T-cell (primary cell): ENCODE results near the gene DCK. TPM values are rescaled to one million over a fixed set of nuclear protein-coding genes. Genes with fewer than 3 reads are reported as not detected.
"Not testable (repeated sequence)": the region's sequence is repeated elsewhere in the genome, so short reads cannot be mapped to it uniquely, and the experiment has no call there.

Experiments used
- ATAC-seq, 4 experiments: fragments of 200-7000 bp in 3 of 4; fragments of 150-1000 bp in 1 of 4; cut with Tn5 transposase; replicated peaks in 1 of 4; 1 replicate in 3 of 4; 2 replicates in 1 of 4; pipeline ENCODE4 v1.10.0; 2021; ENCODE audit warnings: moderate library complexity in 3 of 4, mild to moderate bottlenecking in 2 of 4, moderate number of reproducible peaks in 1 of 4
- CTCF ChIA-PET, 2 donors: fragments of 300-600 bp; sonication (Branson Sonifier 250); formaldehyde crosslinking; loops; one replicate each; lab custom pipeline; 2022; ENCODE audit warnings: antibody characterized with exemption in 2 of 2; lab: Charles Lee
- POLR2A ChIA-PET, 2 donors: fragments of 300-600 bp; sonication (Branson Sonifier 250); formaldehyde crosslinking; loops; one replicate each; lab custom pipeline; 2022; ENCODE audit warnings: antibody characterized with exemption in 2 of 2; lab: Charles Lee
- DNase-seq, 35 experiments: peaks; one replicate each; pipeline versions ENCODE4 v3.0.0 to v3.0.0-alpha.2; 2013 to 2023
- H3K27ac ChIP-seq: one replicate; pipeline ENCODE4 v1.5.1; 2013; ENCODE audit warnings: low read length
- H3K27me3 ChIP-seq, 2 experiments: replicated peaks in 1 of 2; 1 replicate in 1 of 2; 2 replicates in 1 of 2; pipeline versions ENCODE4 v1.6.1 to v1.7.0; 2013; ENCODE audit warnings: low read length in 1 of 2, mixed read lengths in 1 of 2; ENCODE audit not compliant: control insufficient read depth in 2 of 2, insufficient read depth in 2 of 2; ENCODE audit errors: extremely low read depth in 1 of 2
- H3K36me3 ChIP-seq, 2 donors: 1 replicate in 1 of 2; 2 replicates in 1 of 2; pipeline versions ENCODE4 v1.6.1 to v1.7.0; 2013; ENCODE audit warnings: low read length in 1 of 2; ENCODE audit not compliant: control insufficient read depth in 2 of 2, insufficient read depth in 1 of 2; ENCODE audit errors: extremely low read depth in 1 of 2
- H3K4me1 ChIP-seq, 2 experiments: 1 replicate in 1 of 2; 2 replicates in 1 of 2; pipeline versions ENCODE4 v1.6.1 to v1.7.0; 2013; ENCODE audit warnings: low read length in 2 of 2, mixed read lengths in 1 of 2; ENCODE audit not compliant: insufficient read depth in 2 of 2, control insufficient read depth in 1 of 2; ENCODE audit errors: extremely low read depth in 1 of 2
- H3K4me3 ChIP-seq, 2 donors: 1 replicate in 1 of 2; 2 replicates in 1 of 2; pipeline versions ENCODE4 v1.5.1 to v1.7.0; 2013; ENCODE audit warnings: mild to moderate bottlenecking in 2 of 2, low read length in 1 of 2, moderate library complexity in 1 of 2; ENCODE audit not compliant: control insufficient read depth in 1 of 2; ENCODE audit errors: extremely low read depth in 1 of 2
- H3K9me3 ChIP-seq: 2 replicates; pipeline ENCODE4 v1.7.0; 2013
- H3K27ac Mint-ChIP-seq, 2 donors: one replicate each; pipeline ENCODE4 v1.8.0; 2020 to 2021; ENCODE audit warnings: mild to moderate bottlenecking in 2 of 2, mixed read lengths in 2 of 2
- H3K27me3 Mint-ChIP-seq, 2 donors: one replicate each; pipeline ENCODE4 v1.8.0; 2021 to 2022; ENCODE audit warnings: mixed read lengths in 2 of 2
- H3K36me3 Mint-ChIP-seq: one replicate; pipeline ENCODE4 v1.8.0; 2021; ENCODE audit warnings: mixed read lengths
- H3K4me1 Mint-ChIP-seq, 3 donors: one replicate each; pipeline ENCODE4 v1.8.0; 2020 to 2022; ENCODE audit warnings: mixed read lengths in 3 of 3, mild to moderate bottlenecking in 1 of 3
- H3K4me3 Mint-ChIP-seq, 3 donors: one replicate each; pipeline ENCODE4 v1.8.0; 2020 to 2022; ENCODE audit warnings: mild to moderate bottlenecking in 3 of 3, mixed read lengths in 3 of 3, moderate library complexity in 3 of 3
- H3K9me3 Mint-ChIP-seq, 3 donors: one replicate each; pipeline ENCODE4 v1.8.0; 2020 to 2022; ENCODE audit warnings: mixed read lengths in 3 of 3
- WGBS: methylation state at CpG from one replicate; pipeline ENCODE4 v1.1.5; 2013; ENCODE audit warnings: missing lambda C conversion rate; ENCODE audit not compliant: insufficient coverage; 5-methylcytosine and 5-hydroxymethylcytosine counted together
- total RNA-seq, 35 experiments: library from RNA in 6 of 35; stranded (reverse) in 6 of 35; fragments of 120-200 nt in 1 of 35; gene quantifications; one replicate each; pipeline versions ENCODE4 v1.2.1 to v1.2.4 and lab custom pipeline; 2013 to 2026

DCK gene
- total RNA-seq, 5 donors from 2014 or later (not counting 1 experiment from before 2014, with no cell fraction given): 25.9 to 50.7 (median 42.1) TPM

- POLR2A ChIA-PET: interaction anchor here (0.6 to 1.6 kb wide), 4 partner anchors 10 to 160 kb away, joined by 3 to 5 read pairs (median 4); no protein-coding TSS in a partner anchor
- H3K36me3 Mint-ChIP-seq: peaks cover 31% of the 10 kb centered on the region
- peak in 3 of 35 experiments; percentile 5 to 30 (median 13) for DNase-seq
Measured at GRCh38 chr4:70996018-70996360, 2.5 kb downstream of the DCK start.

GRCh38 chr4:70997036-70997435 is 3.6 kb downstream of the DCK start:
- no peaks in the 10 kb centered on the region for H3K27me3 ChIP-seq
- peak overlapping the region; percentile 31 for H3K27ac ChIP-seq
- H3K36me3 ChIP-seq: peaks cover 0 to 12% of the 10 kb centered on the region in 2 donors
- H3K27me3 Mint-ChIP-seq: no peaks in the 10 kb centered on the region
- DNase-seq: no peak
- peaks cover 26 to 27% of the 10 kb centered on the region in 2 experiments for H3K4me1 ChIP-seq
- H3K36me3 Mint-ChIP-seq: peaks cover 41% of the 10 kb centered on the region
- peak overlapping the region; percentile 95 to 97 for H3K27ac Mint-ChIP-seq
- H3K4me1 Mint-ChIP-seq: peaks cover 76 to 85% (median 83%) of the 10 kb centered on the region in 3 donors
- H3K9me3 ChIP-seq: no peaks in the 10 kb centered on the region
- H3K4me3 ChIP-seq: no peak overlapping the region
- CTCF ChIA-PET: interaction anchor here in 1 of 2 donors (0.9 to 2.6 kb wide), 4 partner anchors 9 to 26 kb away, joined by 3 to 42 read pairs (median 4); no protein-coding TSS in a partner anchor
- POLR2A ChIA-PET: interaction anchor here (0.6 to 1.6 kb wide), 4 partner anchors 10 to 284 kb away, joined by 3 to 6 read pairs (median 3); no protein-coding TSS in a partner anchor
- H3K4me3 Mint-ChIP-seq: peak overlapping the region; percentile 97 to 100 (median 97)
- peak in 1 of 4 experiments; percentile 40 for ATAC-seq
- H3K9me3 Mint-ChIP-seq: peaks cover 0 to 7% (median 2%) of the 10 kb centered on the region in 3 donors
- WGBS: no CpG with 5 or more reads among the region's 1 CpG

More at GRCh38 chr4:70996018-70996360, 2.5 kb downstream of the DCK start:
- CTCF ChIA-PET: interaction anchor here (0.6 to 2.8 kb wide), 6 partner anchors 11 to 410 kb away, joined by 3 to 42 read pairs (median 4); no protein-coding TSS in a partner anchor
- Mint-ChIP-seq H3K9me3 (no peaks in the 10 kb centered on the region), H3K27me3 (no peaks in the 10 kb centered on the region), H3K4me3 (peak overlapping the region; percentile 97 to 100 (median 97)), H3K4me1 (peaks cover 66 to 76% (median 73%) of the 10 kb centered on the region in 3 donors), H3K27ac (peak overlapping the region; percentile 95 to 97)
- Histone ChIP-seq H3K4me1 (peaks cover 26 to 27% of the 10 kb centered on the region in 2 experiments), H3K36me3 (peaks cover 0 to 12% of the 10 kb centered on the region in 2 donors), H3K4me3 (peak overlapping the region; percentile 35 to 93), H3K27ac (peak overlapping the region; percentile 71), H3K9me3 (no peaks in the 10 kb centered on the region), H3K27me3 (no peaks in the 10 kb centered on the region)
- peak in 1 of 4 experiments; percentile 19 for ATAC-seq
- 0% methylated on average over 1 of the region's 4 CpGs for WGBS

GRCh38 chr4:70997546-70997945 is 4.1 kb downstream of the DCK start:
- H3K36me3 ChIP-seq: peaks cover 0 to 12% of the 10 kb centered on the region in 2 donors
- POLR2A ChIA-PET: interaction anchor here (0.9 to 1.5 kb wide), 2 partner anchors 10 to 258 kb away, joined by 3 to 6 read pairs; no protein-coding TSS in a partner anchor
- H3K4me3 Mint-ChIP-seq: peak overlapping the region; percentile 97 to 100 (median 97)
- H3K27me3 ChIP-seq: no peaks in the 10 kb centered on the region
- CTCF ChIA-PET: interaction anchor here (0.9 to 2.6 kb wide), 4 partner anchors 9 to 25 kb away, joined by 3 to 42 read pairs (median 3); no protein-coding TSS in a partner anchor
- H3K4me1 ChIP-seq: peaks cover 26 to 27% of the 10 kb centered on the region in 2 experiments
- ATAC-seq (no peak), DNase-seq (no peak)
- H3K27ac ChIP-seq: peak overlapping the region; percentile 31
- H3K9me3 Mint-ChIP-seq: peaks cover 0 to 7% (median 4%) of the 10 kb centered on the region in 3 donors
- peaks cover 44% of the 10 kb centered on the region for H3K36me3 Mint-ChIP-seq
- WGBS: no CpG with 5 or more reads among the region's 2 CpGs
- H3K27me3 Mint-ChIP-seq: no peaks in the 10 kb centered on the region
- H3K27ac Mint-ChIP-seq: peak overlapping the region; percentile 95 to 97
- H3K9me3 ChIP-seq: no peaks in the 10 kb centered on the region
- H3K4me1 Mint-ChIP-seq: peaks cover 79 to 88% (median 86%) of the 10 kb centered on the region in 3 donors
- no peak overlapping the region for H3K4me3 ChIP-seq

DNA sequence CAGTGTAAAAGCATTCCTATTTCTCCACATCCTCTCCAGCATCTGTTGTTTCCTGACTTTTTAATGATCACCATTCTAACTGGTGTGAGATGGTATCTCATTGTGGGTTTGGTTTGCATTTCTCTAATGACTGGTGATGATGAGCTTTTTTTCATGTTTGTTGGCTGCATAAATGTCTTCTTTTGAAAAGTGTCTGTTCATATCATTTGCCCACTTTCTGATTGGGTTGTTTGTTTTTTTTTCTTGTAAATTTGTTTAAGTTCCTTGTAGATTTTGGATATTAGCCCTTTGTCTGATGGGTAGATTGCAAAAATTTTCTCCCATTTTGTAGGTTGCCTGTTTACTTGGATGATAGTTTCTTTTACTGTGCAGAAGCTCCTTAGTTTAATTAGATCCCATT is 6.2 kb downstream of the DCK start:
- DNase-seq, H3K27me3 Mint-ChIP-seq, H3K9me3 Mint-ChIP-seq, H3K27me3 ChIP-seq, POLR2A ChIA-PET, H3K27ac ChIP-seq, ATAC-seq, H3K9me3 ChIP-seq, H3K4me3 ChIP-seq: not testable (repeated sequence)
- Mint-ChIP-seq H3K36me3 (peaks cover 52% of the 10 kb centered on the region), H3K27ac (peak overlapping the region; percentile 25 to 91), H3K4me3 (peak overlapping the region in 2 of 3 donors; percentile 42 to 57), H3K4me1 (peaks cover 93 to 98% (median 96%) of the 10 kb centered on the region in 3 donors)
- Histone ChIP-seq H3K36me3 (peaks cover 0 to 12% of the 10 kb centered on the region in 2 donors), H3K4me1 (peaks cover 32 to 33% of the 10 kb centered on the region in 2 experiments)
- CTCF ChIA-PET: interaction anchor here (0.6 to 1.6 kb wide), 4 partner anchors 10 to 234 kb away, joined by 3 to 7 read pairs (median 3); no protein-coding TSS in a partner anchor

- H3K27ac ChIP-seq, H3K4me3 ChIP-seq, H3K9me3 Mint-ChIP-seq, DNase-seq, POLR2A ChIA-PET, H3K9me3 ChIP-seq, ATAC-seq, H3K27me3 ChIP-seq, CTCF ChIA-PET, H3K27me3 Mint-ChIP-seq: not testable (repeated sequence)
- Mint-ChIP-seq H3K4me3 (peak overlapping the region in 2 of 3 donors; percentile 13 to 57), H3K36me3 (peaks cover 52% of the 10 kb centered on the region), H3K4me1 (peaks cover 88 to 91% (median 90%) of the 10 kb centered on the region in 3 donors), H3K27ac (peak overlapping the region; percentile 90 to 91)
- H3K4me1 ChIP-seq: peaks cover 28 to 38% of the 10 kb centered on the region in 2 experiments
- peaks cover 0 to 12% of the 10 kb centered on the region in 2 donors for H3K36me3 ChIP-seq
- 100% methylated on average over 3 of the region's 4 CpGs for WGBS
Measured at GRCh38 chr4:71001363-71001762, 7.9 kb downstream of the DCK start.

DNA sequence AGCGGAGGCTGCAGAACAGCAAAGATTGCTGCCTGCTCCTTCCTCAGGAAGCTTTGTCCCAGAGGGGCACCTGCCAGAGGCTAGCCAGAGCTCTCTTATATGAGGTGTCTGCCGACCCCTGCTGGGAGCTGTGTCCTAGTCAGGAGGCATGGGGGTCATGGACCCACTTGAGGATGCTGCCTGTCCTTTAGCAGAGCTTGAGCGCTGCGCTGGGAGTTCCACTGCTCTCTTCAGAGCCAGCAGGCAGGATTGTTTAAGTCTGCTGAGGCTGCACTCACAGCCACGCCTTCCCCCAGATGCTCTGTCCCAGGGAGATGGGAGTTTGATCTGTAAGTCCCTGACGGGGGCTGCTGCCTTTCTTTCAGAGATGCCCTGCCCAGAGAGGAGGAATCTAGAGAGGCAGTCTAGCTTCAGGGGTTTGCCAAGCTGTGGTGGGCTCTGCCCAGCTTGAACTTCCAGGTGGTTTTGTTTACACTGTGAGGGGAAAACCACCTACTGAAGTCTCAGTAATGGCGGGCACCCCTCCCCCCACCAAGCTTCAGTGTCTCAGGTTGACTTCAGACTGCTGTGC is 10.9 kb downstream of the DCK start:
- peak overlapping the region; percentile 60 for H3K27ac ChIP-seq
- H3K9me3 ChIP-seq: no peaks in the 10 kb centered on the region
- ChIA-PET CTCF (interaction anchor here (0.6 to 2.0 kb wide), 5 partner anchors 10 to 356 kb away, joined by 3 to 9 read pairs (median 5); partner anchors contain the start of gene DCK (in 2 of the 2)), POLR2A (interaction anchor here in 1 of 2 donors (1.1 kb wide), 1 partner anchor 10 kb away, joined by 3 read pairs; no protein-coding TSS in a partner anchor)
- Mint-ChIP-seq H3K4me1 (peaks cover 87 to 90% (median 87%) of the 10 kb centered on the region in 3 donors), H3K4me3 (peak overlapping the region; percentile 41 to 74 (median 65)), H3K36me3 (peaks cover 37% of the 10 kb centered on the region), H3K9me3 (peaks cover 0 to 7% (median 4%) of the 10 kb centered on the region in 3 donors), H3K27ac (peak overlapping the region; percentile 90 to 91), H3K27me3 (no peaks in the 10 kb centered on the region)
- peak overlapping the region in 1 of 2 donors; percentile 51 for H3K4me3 ChIP-seq
- H3K27me3 ChIP-seq: no peaks in the 10 kb centered on the region
- H3K36me3 ChIP-seq: peaks cover 0 to 17% of the 10 kb centered on the region in 2 donors
- 21% methylated on average over 3 of the region's 7 CpGs for WGBS
- H3K4me1 ChIP-seq: peaks cover 23 to 37% of the 10 kb centered on the region in 2 experiments
- ATAC-seq (peak; percentile 76 to 88 (median 80)), DNase-seq (peak in 34 of 35 experiments; percentile 11 to 83 (median 69))
